Astrocyte of the cerebellum (primary cell): ENCODE results near the gene LETMD1.

Experiments
- DNase-seq: peaks from one replicate; pipeline ENCODE4 v3.0.0-alpha.2; 2011; ENCODE audit warnings: low read depth
- H3K4me3 ChIP-seq: 2 replicates; pipeline ENCODE4 v1.5.1; 2011; ENCODE audit warnings: mild to moderate bottlenecking, low read depth, low read length, moderate library complexity
- in situ Hi-C: cut with HindIII; loops from 2 replicates; pipeline ENCODE4 v1.10.0; 2017; ENCODE audit warnings: low sequenced_read_pairs
- TF ChIP-seq, protein P1 (sequence below): IDR thresholded peaks from 2 replicates; pipeline ENCODE4 v1.5.1; 2012; ENCODE audit warnings: low read length, low read depth, moderate library complexity, mild to moderate bottlenecking; ENCODE audit errors: missing control alignments

Gene LETMD1

DNA sequence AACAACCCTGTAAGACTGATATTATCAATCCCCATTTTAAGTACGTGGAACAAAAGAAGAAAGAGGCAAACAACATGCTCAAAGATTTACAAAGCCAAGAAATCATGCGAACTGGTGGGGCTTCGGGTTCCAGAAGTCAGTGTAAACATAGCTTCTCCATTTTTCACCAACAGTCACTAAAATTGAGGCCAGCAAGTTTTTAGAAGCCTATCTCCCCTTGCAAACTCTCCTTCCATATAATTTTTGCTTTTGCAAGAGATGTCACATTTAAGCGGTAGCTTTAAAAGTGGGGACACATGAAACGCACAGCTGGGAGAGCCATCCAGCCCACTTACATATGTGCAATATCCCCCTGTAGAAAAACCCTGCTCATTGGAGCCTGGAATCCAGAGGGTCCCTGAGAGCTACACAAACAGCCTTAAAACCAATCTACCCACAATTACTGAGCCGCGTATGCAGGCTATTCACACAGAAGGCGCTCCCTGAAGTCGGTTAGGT is 22.7 kb upstream of the LETMD1 start:
- TF ChIP-seq, protein P1, sequence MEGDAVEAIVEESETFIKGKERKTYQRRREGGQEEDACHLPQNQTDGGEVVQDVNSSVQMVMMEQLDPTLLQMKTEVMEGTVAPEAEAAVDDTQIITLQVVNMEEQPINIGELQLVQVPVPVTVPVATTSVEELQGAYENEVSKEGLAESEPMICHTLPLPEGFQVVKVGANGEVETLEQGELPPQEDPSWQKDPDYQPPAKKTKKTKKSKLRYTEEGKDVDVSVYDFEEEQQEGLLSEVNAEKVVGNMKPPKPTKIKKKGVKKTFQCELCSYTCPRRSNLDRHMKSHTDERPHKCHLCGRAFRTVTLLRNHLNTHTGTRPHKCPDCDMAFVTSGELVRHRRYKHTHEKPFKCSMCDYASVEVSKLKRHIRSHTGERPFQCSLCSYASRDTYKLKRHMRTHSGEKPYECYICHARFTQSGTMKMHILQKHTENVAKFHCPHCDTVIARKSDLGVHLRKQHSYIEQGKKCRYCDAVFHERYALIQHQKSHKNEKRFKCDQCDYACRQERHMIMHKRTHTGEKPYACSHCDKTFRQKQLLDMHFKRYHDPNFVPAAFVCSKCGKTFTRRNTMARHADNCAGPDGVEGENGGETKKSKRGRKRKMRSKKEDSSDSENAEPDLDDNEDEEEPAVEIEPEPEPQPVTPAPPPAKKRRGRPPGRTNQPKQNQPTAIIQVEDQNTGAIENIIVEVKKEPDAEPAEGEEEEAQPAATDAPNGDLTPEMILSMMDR, result no peak
- peak overlapping the region; percentile 77 for H3K4me3 ChIP-seq
- DNase-seq, result no peak
- in situ Hi-C loops, result no loop called here

DNA sequence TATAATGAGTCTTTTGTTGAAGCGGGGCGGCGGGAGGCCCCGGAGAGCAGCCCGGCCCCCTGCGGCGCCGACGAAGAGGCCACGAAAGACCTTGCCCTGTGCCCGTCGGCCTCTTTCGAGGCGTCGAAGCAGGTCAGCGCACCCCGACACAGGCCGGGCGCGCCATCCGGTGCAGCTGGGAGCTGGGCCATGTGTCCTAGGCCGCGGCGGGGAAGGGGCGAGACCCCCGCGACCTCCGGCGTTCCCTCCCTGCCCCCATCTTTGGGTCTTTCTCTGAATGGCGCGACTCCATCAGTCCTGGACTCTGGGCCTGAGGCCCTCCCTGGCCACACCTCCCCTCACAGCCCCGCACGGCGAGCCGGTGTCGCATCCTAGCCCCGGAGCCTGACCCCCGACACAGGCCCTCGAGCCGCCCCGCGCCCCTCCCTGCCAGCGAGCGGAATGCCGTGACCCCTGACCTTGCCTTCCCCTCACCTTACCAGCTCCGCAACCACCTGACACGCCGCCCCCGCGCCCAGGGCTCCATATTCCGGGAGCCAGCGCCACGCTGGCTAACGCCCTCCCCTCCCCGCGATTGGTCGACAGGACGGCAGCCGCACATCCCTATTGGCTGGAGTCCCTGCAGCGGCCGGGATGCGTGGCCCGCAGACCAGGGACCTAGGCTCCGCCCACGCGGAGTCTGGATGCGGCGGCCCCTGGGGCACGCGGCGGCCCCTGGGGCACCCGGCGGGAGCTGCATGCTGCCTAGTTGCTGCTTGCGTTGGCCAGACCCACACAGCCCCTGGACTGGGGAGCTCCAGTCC is 22.1 kb upstream of the LETMD1 start, which contains the start of gene SLC11A2:
Gene SLC11A2 (minus strand): TSS at position 549 of the 803 bp plus-strand sequence. CDS start 15,656 bp downstream, outside the sequence.
- peak; percentile 59 for DNase-seq
- TF ChIP-seq, protein P1, result no peak
- peak within 1 kb of the TSS; percentile 77 for H3K4me3 ChIP-seq
- in situ Hi-C loops, result no loop called here

DNA sequence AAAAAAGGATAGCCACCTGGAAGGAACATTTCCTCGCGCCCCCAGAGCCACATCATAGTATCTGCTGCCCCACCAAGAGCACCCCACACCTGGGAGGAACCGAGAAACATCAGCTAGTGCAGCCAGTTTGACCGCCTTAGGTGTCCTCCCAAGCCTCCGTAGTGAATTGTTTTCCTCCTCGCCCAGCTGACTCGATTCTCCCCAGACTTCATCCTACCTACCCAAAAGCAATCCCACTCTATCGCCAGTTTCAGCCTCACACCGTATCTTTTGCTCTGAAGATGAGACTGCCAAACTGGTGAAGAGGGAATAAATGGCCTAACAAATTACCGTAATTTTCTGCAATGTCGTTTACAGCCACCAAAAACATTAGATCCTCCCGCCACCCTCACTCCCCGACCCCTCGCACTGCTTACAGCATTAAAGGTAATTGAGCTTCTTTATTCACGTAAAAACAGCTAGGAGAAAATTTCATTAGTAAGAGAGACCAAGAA is 20.7 kb upstream of the LETMD1 start:
- TF ChIP-seq, protein P1, result no peak
- H3K4me3 ChIP-seq, result no peak overlapping the region

DNA sequence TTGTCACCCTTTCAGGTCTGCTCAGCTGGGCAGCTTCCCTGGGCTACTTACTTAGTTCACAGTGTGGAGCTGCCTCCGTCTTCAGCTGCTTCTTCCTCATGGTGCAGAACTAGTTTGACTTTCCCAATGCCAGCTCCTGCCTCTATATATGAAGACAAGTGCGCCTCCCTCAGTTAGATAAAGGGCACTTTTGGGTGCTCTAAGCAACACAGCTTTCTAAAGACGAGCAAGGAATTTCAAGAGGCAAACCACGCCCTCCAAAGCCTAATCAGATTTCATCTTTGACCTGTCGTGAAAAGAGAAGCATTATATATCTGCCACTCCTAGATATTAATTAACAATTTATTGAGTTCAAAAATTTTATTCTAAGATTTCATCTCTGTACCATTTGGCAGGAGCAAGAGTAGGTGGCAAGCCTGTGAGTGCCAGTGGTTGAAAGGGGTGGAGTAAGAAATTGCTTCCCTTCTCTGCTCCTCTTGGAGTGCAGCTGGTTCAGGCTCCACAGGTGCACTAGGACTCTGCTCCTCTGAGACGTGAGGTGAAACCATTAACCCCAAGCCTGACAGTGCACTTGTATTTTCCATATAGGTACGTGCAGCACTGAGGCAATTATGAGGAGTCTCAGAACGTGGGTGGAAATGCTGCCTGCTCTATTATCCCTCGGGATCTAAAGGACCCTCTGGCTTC is 19.9 kb upstream of the LETMD1 start:
- DNase-seq, result peak; percentile 15
- TF ChIP-seq, protein P1, result peak; percentile 19
- H3K4me3 ChIP-seq, result no peak overlapping the region
- in situ Hi-C loops, result no loop called here

More for the DNA sequence above, 20.7 kb upstream of the LETMD1 start:
- in situ Hi-C loops, result no loop called here
- DNase-seq, result no peak

DNA sequence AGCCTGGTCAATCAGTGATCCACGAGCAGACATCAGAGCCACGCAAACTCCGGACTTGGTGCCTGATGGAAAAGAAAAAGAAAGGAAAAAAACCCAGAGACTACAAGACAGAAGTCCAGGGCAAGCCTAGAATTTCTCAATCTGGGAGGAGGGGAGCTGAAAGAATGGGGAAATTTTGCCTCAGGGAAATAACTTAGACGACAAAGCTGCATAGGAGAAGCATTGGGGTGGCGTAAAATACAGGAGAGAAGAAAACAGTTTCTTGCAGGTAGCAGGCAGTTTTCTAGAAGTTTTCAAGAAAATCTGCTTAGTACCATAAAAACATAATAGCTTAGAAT is 19.3 kb upstream of the LETMD1 start:
- no peak for DNase-seq
- TF ChIP-seq, protein P1, result no peak
- in situ Hi-C loops, result no loop called here
- no peak overlapping the region for H3K4me3 ChIP-seq

DNA sequence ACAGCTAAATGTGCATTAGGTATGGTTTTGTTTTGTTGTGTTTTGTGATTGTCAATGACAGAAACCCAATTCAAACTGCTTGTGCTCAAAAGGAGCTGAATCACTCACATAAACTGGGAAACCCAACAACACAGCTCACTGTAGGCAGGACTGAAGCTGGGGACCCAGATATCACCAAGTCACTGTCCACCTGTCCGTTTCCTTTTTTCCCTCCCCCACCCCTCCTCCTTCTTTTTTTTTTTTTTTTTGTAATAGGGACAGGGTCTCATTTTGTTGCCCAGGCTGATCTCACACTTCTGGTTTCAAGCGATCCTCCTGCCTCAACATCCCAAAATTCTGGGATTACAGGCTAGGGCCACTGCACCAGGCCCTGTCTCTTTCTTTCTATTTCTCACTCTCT is 15.1 kb upstream of the LETMD1 start:
- no peak overlapping the region for H3K4me3 ChIP-seq
- TF ChIP-seq, protein P1, result no peak
- no peak for DNase-seq
- in situ Hi-C loops, result no loop called here
